Esophagus muscularis mucosa (tissue), 4 donors: ENCODE measurements around the gene MACROH2A1. TPM values are rescaled to one million over a fixed set of nuclear protein-coding genes. Genes with fewer than 3 reads are reported as not detected.

ENCODE experiments used
- DNase-seq: peaks from one replicate; pipeline ENCODE4 v3.0.0-alpha.2; 2017; ENCODE audit errors: extremely low spot score
- H3K27ac ChIP-seq, 4 donors: fragments of 200-600 bp; sonication (generic); replicated peaks in 1 of 4; 1 replicate in 3 of 4; 2 replicates in 1 of 4; pipeline ENCODE4 v1.5.1; 2016 to 2019; ENCODE audit warnings: mild to moderate bottlenecking in 1 of 4
- H3K27me3 ChIP-seq, 4 donors: fragments of 200-600 bp; sonication (generic); one replicate each; pipeline versions ENCODE4 v1.5.1 to v1.6.0; 2016 to 2019
- H3K36me3 ChIP-seq, 4 donors: fragments of 200-600 bp; sonication (generic); one replicate each; pipeline ENCODE4 v1.5.1; 2016 to 2019
- H3K4me1 ChIP-seq, 4 donors: fragments of 200-600 bp; sonication (generic); one replicate each; pipeline ENCODE4 v1.5.1; 2016 to 2019
- H3K4me3 ChIP-seq, 4 donors: fragments of 200-600 bp; sonication (generic); 1 replicate in 2 of 4; 2 replicates in 2 of 4; pipeline ENCODE4 v1.5.1; 2016 to 2019; ENCODE audit warnings: mild to moderate bottlenecking in 4 of 4, moderate library complexity in 1 of 4
- H3K9me3 ChIP-seq, 4 donors: fragments of 200-600 bp; sonication (generic); 1 replicate in 3 of 4; 2 replicates in 1 of 4; pipeline ENCODE4 v1.5.1; 2016 to 2019
- EP300 ChIP-seq: sonication (generic); formaldehyde crosslinking; IDR thresholded peaks from one replicate; pipeline ENCODE4 v1.6.1; 2017; ENCODE audit warnings: antibody characterized with exemption
- POLR2A ChIP-seq: fragments of 450-650 bp; IDR thresholded peaks from one replicate; pipeline ENCODE4 v1.6.1; 2017; ENCODE audit warnings: antibody characterized with exemption, moderate library complexity, mild to moderate bottlenecking, low read depth
- POLR2AphosphoS5 ChIP-seq, 2 donors: sonication (generic); formaldehyde crosslinking; IDR thresholded peaks; one replicate each; pipeline ENCODE4 v1.6.1; 2017; ENCODE audit warnings: antibody characterized with exemption in 2 of 2
- WGBS: methylation state at CpG from one replicate; pipeline ENCODE4 v1.1.5; 2018; 5-methylcytosine and 5-hydroxymethylcytosine counted together
- intact Hi-C: fragments of 100-400 bp; cut with DNase I; formaldehyde crosslinking; loops from one replicate; pipeline ENCODE4 v1.15.1; 2023
- total RNA-seq, 4 donors: library from RNA; depleted of rRNA; stranded (reverse); fragments of >200 nt; gene quantifications; one replicate each; pipeline versions ENCODE4 v1.1.0 to v1.2.1, GENCODE V29; 2016
- TF ChIP-seq, protein P1 (sequence below), 3 experiments: fragments of 200-600 bp in 2 of 3; fragments of 450-650 bp in 1 of 3; sonication (generic) in 2 of 3; IDR thresholded peaks; one replicate each; pipeline ENCODE4 v1.5.1; 2017 to 2019; ENCODE audit warnings: antibody characterized with exemption in 3 of 3, mild to moderate bottlenecking in 2 of 3, moderate library complexity in 1 of 3

The MACROH2A1 gene
- total RNA-seq, 4 donors from 2014 or later = 144 to 152 (median 149) TPM

DNA sequence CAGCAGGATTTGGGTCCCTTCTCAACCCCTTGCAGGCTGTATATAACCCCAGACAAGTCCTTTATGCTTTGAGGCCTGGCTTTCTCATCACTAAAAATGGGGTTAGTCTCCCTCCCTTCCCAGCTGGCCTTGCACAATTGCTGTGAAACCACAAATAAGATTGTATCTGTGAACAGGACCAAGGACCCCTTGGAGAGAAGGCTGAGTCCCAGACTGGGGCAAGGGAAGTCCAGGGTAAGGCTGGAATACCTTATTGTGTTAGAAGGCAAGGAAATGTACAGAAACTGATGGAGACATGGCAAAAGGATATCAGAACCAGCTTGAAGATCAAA lies 11.4 kb downstream of the MACROH2A1 start:
- intact Hi-C loops = no loop called here
- H3K9me3 ChIP-seq = no peaks in the 10 kb centered on the region
- peaks cover 64 to 82% (median 68%) of the 10 kb centered on the region in 4 donors for H3K4me1 ChIP-seq
- H3K27ac ChIP-seq = peak overlapping the region; percentile 2 to 58 (median 42)
- H3K36me3 ChIP-seq = peaks cover 21 to 78% (median 43%) of the 10 kb centered on the region in 4 donors
- no peaks in the 10 kb centered on the region for H3K27me3 ChIP-seq
- TF ChIP-seq POLR2AphosphoS5 (IDR thresholded peaks at IDR 0.05) = no peak
- TF ChIP-seq POLR2A = no peak
- TF ChIP-seq EP300 = no peak
- TF ChIP-seq, protein P1, sequence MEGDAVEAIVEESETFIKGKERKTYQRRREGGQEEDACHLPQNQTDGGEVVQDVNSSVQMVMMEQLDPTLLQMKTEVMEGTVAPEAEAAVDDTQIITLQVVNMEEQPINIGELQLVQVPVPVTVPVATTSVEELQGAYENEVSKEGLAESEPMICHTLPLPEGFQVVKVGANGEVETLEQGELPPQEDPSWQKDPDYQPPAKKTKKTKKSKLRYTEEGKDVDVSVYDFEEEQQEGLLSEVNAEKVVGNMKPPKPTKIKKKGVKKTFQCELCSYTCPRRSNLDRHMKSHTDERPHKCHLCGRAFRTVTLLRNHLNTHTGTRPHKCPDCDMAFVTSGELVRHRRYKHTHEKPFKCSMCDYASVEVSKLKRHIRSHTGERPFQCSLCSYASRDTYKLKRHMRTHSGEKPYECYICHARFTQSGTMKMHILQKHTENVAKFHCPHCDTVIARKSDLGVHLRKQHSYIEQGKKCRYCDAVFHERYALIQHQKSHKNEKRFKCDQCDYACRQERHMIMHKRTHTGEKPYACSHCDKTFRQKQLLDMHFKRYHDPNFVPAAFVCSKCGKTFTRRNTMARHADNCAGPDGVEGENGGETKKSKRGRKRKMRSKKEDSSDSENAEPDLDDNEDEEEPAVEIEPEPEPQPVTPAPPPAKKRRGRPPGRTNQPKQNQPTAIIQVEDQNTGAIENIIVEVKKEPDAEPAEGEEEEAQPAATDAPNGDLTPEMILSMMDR (IDR thresholded peaks at IDR 0.05) = no peak
- H3K4me3 ChIP-seq = no peak overlapping the region
- DNase-seq = no peak

DNA sequence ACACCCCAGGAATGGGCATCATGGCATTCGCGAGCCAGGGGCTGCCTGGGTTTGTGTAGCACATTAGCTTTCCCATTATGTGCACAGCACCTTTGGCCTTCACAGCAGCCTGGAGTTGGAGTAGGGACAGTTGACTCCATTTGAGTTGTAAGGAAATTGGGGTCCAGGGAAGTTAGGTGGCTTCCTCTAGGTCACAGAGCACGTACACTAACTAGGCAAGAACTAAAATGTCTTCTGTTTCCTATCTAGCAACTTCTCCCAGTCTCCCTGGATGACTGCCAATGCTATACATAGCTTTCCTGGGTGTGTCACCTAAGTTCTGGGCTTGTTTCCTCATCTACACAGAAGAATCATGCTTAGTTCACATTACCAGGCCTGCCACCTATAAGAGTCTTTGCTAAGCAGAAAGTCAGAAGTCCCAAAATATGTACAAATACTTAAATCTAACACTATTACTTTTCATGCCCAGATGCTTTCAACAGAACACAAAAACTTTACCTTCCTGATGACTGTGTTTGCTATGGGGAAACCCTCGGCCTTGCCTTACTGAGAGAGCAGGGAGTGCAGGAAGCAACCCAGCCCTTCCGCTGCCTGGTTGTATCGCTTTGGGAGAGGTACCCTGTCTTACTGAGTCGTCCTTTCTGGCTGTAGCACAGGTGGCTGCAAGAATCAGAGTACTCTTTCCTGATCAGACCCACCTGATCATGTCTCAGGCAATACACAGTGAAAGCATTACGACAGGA lies 12.0 kb downstream of the MACROH2A1 start:
- 70% methylated on average over 6 of the region's 8 CpGs for WGBS

DNA sequence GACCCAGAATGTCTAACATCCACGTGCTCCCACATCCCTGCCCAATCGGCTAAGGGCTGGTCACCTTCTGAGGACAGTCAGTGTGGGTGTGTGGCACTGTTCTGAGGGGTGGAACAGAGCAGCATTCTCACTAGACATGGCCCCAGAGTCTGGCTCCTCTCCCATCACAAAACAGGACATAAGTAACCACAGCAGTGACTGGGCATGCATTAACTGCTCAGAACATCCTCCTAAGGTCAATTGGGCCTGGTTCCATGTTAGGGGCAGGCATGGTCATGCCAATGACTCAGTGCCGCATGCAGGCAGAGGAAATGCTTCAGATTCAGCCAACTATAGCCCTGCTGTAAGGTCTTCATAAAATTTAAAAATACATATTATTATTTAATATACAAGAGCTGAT lies 12.9 kb downstream of the MACROH2A1 start:
- Histone ChIP-seq H3K27ac (peak overlapping the region in 2 of 4 donors; percentile 16 to 41), H3K27me3 (no peaks in the 10 kb centered on the region), H3K36me3 (peaks cover 27 to 86% (median 48%) of the 10 kb centered on the region in 4 donors), H3K4me1 (peaks cover 49 to 73% (median 54%) of the 10 kb centered on the region in 4 donors), H3K9me3 (no peaks in the 10 kb centered on the region), H3K4me3 (no peak overlapping the region)
- intact Hi-C loops = no loop called here
- 90% methylated on average over 3 of the region's 3 CpGs for WGBS
- peak; percentile 39 for DNase-seq
- TF ChIP-seq, protein P1 (IDR thresholded peaks at IDR 0.05) = no peak
- TF ChIP-seq POLR2A (no peak), EP300 (no peak), POLR2AphosphoS5 (IDR thresholded peaks at IDR 0.05) (no peak)

More for the DNA sequence above, 12.0 kb downstream of the MACROH2A1 start:
- Histone ChIP-seq H3K4me1 (peaks cover 59 to 80% (median 64%) of the 10 kb centered on the region in 4 donors), H3K27ac (peak overlapping the region; percentile 2 to 58 (median 42)), H3K9me3 (no peaks in the 10 kb centered on the region), H3K27me3 (no peaks in the 10 kb centered on the region), H3K4me3 (no peak overlapping the region), H3K36me3 (peaks cover 27 to 78% (median 44%) of the 10 kb centered on the region in 4 donors)
- intact Hi-C loops = no loop called here
- TF ChIP-seq EP300 (no peak), POLR2AphosphoS5 (IDR thresholded peaks at IDR 0.05) (peak in 1 of 2 donors; percentile 29), POLR2A (no peak)
- TF ChIP-seq, protein P1 (IDR thresholded peaks at IDR 0.05) = no peak
- peak; percentile 72 for DNase-seq

DNA sequence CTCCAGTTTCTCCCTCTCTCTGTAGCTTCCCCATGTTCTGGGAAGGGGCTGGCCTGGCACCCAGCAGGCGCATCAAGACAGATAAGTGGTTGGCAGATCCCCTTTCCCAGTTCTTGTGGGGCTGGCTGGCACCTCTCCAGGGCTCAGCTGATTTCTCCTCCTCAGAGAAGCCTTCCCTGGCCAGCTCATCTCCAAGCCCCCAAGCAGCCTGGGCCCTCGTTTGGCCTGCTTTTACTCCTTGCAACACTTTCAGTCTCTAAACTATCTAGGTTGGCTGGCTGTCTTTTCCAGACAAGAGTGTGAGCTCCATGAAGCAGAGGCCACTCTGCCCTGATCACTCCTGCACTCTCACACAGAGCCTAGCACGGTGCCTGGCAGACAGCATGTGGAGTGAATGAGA lies 13.5 kb downstream of the MACROH2A1 start:
- Histone ChIP-seq H3K27me3 (no peaks in the 10 kb centered on the region), H3K36me3 (peaks cover 27 to 91% (median 49%) of the 10 kb centered on the region in 4 donors), H3K27ac (peak overlapping the region in 1 of 4 donors; percentile 16), H3K4me3 (no peak overlapping the region), H3K9me3 (no peaks in the 10 kb centered on the region), H3K4me1 (peaks cover 44 to 68% (median 51%) of the 10 kb centered on the region in 4 donors)
- intact Hi-C loops = no loop called here
- WGBS = 64% methylated on average over 3 of the region's 3 CpGs
- no peak for TF ChIP-seq POLR2A
- TF ChIP-seq POLR2AphosphoS5 (IDR thresholded peaks at IDR 0.05) = no peak
- TF ChIP-seq, protein P1 (IDR thresholded peaks at IDR 0.05) = no peak
- TF ChIP-seq EP300 = no peak
- peak; percentile 74 for DNase-seq
